Measurements from ENCODE around the gene OSBPL5. TPM values are rescaled to one million over a fixed set of nuclear protein-coding genes. Genes with fewer than 3 reads are reported as not detected.

Gene OSBPL5
- total and polyA plus RNA-seq, 2 donors from 2014 or later = 8.5 to 63.0 TPM

DNA sequence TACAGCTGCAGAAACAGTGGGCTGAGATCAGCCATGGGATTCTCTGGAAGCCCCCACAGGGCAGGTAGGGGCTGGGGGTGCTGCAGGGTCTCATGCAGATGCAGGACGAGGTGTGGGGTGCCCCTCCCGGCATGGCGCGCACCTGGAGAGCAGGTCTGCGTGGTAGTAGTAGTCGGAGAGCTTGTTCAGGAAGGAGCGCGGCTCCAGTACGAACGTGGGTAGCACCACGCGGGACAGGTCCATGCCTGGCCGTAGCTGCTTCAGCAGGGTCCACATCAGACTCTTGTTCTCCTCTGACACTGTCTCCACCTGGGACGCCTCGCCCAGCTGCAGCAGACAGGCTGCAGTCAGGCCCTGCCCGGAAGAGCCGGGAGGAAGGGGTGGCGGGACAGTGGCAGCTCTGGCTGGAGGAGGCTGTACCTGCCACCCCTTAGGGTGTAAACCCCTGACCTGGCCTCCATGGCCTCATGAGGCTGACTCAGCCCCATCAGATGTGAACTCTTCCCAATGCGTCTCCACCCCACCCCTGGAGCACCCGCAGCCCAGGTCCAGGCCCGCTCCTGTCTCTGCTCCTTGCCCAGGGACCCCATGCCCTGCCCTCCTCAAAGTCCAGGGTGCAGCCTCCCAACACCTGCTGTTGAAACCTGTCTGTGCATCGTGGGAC, 60.9 kb downstream of the OSBPL5 start:
- TF ChIP-seq, protein P1, sequence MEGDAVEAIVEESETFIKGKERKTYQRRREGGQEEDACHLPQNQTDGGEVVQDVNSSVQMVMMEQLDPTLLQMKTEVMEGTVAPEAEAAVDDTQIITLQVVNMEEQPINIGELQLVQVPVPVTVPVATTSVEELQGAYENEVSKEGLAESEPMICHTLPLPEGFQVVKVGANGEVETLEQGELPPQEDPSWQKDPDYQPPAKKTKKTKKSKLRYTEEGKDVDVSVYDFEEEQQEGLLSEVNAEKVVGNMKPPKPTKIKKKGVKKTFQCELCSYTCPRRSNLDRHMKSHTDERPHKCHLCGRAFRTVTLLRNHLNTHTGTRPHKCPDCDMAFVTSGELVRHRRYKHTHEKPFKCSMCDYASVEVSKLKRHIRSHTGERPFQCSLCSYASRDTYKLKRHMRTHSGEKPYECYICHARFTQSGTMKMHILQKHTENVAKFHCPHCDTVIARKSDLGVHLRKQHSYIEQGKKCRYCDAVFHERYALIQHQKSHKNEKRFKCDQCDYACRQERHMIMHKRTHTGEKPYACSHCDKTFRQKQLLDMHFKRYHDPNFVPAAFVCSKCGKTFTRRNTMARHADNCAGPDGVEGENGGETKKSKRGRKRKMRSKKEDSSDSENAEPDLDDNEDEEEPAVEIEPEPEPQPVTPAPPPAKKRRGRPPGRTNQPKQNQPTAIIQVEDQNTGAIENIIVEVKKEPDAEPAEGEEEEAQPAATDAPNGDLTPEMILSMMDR (IDR thresholded peaks at IDR 0.05; ENCODE audit: borderline replicate concordance, extremely low read depth, insufficient read depth) = no peak
- H3K27ac ChIP-seq (ENCODE audit: low read depth in 2 of 2, low read length in 2 of 2) = no peak overlapping the region
- H3K4me1 ChIP-seq (ENCODE audit: control insufficient read depth in 2 of 3, insufficient read depth in 2 of 3, low read depth in 1 of 3, low read length in 3 of 3) = no peaks in the 10 kb centered on the region
- FAIRE-seq (no peak), DNase-seq (peak in 1 of 5 donors; percentile 73)
- intact Hi-C loops (cut with DNase I) = no loop called here
- peaks cover 0 to 4% (median 2%) of the 10 kb centered on the region in 3 donors for H3K36me3 ChIP-seq (ENCODE audit: control insufficient read depth in 2 of 3, insufficient read depth in 3 of 3, low read length in 3 of 3)
- no peaks in the 10 kb centered on the region for H3K9me3 ChIP-seq (ENCODE audit: control insufficient read depth in 2 of 3, insufficient read depth in 1 of 3, low read length in 3 of 3)
- no peaks in the 10 kb centered on the region for H3K27me3 ChIP-seq (ENCODE audit: control insufficient read depth, insufficient read depth, low read length)
- no peak overlapping the region for H3K9ac ChIP-seq (ENCODE audit: low read length in 3 of 3)
- H3K4me3 ChIP-seq (ENCODE audit: low read length in 3 of 3) = no peak overlapping the region

DNA sequence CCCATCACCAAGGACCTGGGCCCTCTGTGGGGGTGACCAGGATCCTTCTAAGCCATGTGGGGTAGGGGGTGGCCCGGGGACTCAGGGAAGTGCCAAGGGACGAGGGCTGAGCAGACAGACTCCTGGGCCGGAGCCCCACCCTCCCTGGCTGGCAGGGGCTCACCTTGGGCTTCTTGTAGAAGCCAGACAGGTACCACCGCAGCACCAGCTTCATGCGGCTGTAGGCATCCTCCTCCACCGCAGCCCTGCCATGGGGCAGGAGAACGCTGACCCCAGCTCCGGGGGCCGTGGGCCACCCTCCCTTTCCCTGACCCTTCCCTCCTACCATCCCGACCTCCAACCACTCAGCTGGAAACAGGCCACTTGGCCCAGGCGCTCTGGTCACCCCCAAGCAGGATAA, 62.0 kb downstream of the OSBPL5 start:
- DNase-seq (peak in 1 of 5 donors; percentile 60), FAIRE-seq (no peak)
- no peaks in the 10 kb centered on the region for H3K4me1 ChIP-seq (ENCODE audit: control insufficient read depth in 2 of 3, insufficient read depth in 2 of 3, low read depth in 1 of 3, low read length in 3 of 3)
- no peaks in the 10 kb centered on the region for H3K9me3 ChIP-seq (ENCODE audit: control insufficient read depth in 2 of 3, insufficient read depth in 1 of 3, low read length in 3 of 3)
- H3K4me3 ChIP-seq (ENCODE audit: low read length in 3 of 3) = no peak overlapping the region
- H3K9ac ChIP-seq (ENCODE audit: low read length in 3 of 3) = no peak overlapping the region
- H3K27ac ChIP-seq (ENCODE audit: low read depth in 2 of 2, low read length in 2 of 2) = no peak overlapping the region
- peaks cover 0 to 4% (median 2%) of the 10 kb centered on the region in 3 donors for H3K36me3 ChIP-seq (ENCODE audit: control insufficient read depth in 2 of 3, insufficient read depth in 3 of 3, low read length in 3 of 3)
- intact Hi-C loops (cut with DNase I) = no loop called here
- no peaks in the 10 kb centered on the region for H3K27me3 ChIP-seq (ENCODE audit: control insufficient read depth, insufficient read depth, low read length)
- TF ChIP-seq, protein P1 (IDR thresholded peaks at IDR 0.05; ENCODE audit: borderline replicate concordance, extremely low read depth, insufficient read depth) = no peak

DNA sequence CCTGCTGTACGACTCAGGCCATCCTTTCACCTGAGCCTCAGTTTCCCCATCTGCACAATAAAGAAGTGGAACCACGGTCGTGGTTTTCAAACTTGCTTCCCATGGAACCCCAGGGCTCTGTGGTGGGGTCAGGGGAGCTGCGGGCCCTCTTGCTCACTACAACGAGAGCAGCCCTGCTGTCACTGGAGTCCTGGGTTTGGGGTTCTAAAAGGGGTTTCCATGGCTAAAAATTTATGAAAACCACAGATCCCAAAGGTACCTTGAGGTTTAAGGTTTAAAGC, 62.5 kb downstream of the OSBPL5 start:
- intact Hi-C loops (cut with DNase I) = no loop called here
- Histone ChIP-seq H3K4me3 (ENCODE audit: low read length in 3 of 3) (no peak overlapping the region), H3K9me3 (ENCODE audit: control insufficient read depth in 2 of 3, insufficient read depth in 1 of 3, low read length in 3 of 3) (no peaks in the 10 kb centered on the region), H3K27ac (ENCODE audit: low read depth in 2 of 2, low read length in 2 of 2) (no peak overlapping the region), H3K27me3 (ENCODE audit: control insufficient read depth, insufficient read depth, low read length) (no peaks in the 10 kb centered on the region), H3K4me1 (ENCODE audit: control insufficient read depth in 2 of 3, insufficient read depth in 2 of 3, low read depth in 1 of 3, low read length in 3 of 3) (no peaks in the 10 kb centered on the region), H3K9ac (ENCODE audit: low read length in 3 of 3) (no peak overlapping the region), H3K36me3 (ENCODE audit: control insufficient read depth in 2 of 3, insufficient read depth in 3 of 3, low read length in 3 of 3) (peaks cover 0 to 4% (median 2%) of the 10 kb centered on the region in 3 donors)
- DNase-seq = peak in 1 of 5 donors; percentile 38
- FAIRE-seq = no peak
- TF ChIP-seq, protein P1 (IDR thresholded peaks at IDR 0.05; ENCODE audit: borderline replicate concordance, extremely low read depth, insufficient read depth) = no peak
